ENCODE measurements around the gene CELF4. TPM values are rescaled to one million over a fixed set of nuclear protein-coding genes. Genes with fewer than 3 reads are reported as not detected.

The CELF4 gene
- total RNA-seq, 1 donor from 2014 or later, result 0.22 TPM

- TF ChIP-seq CTCF (IDR thresholded peaks at IDR 0.05), result no peak
- Mint-ChIP-seq H3K4me1 (ENCODE audit: low read depth) (peaks cover 10% of the 10 kb centered on the region), H3K27ac (ENCODE audit: unreplicated experiment) (no peak overlapping the region), H3K27me3 (ENCODE audit: low read depth) (peaks cover 4% of the 10 kb centered on the region), H3K9me3 (ENCODE audit: low read depth) (no peaks in the 10 kb centered on the region), H3K4me3 (ENCODE audit: unreplicated experiment) (no peak overlapping the region), H3K36me3 (ENCODE audit: low read depth) (no peaks in the 10 kb centered on the region)
- DNase-seq (ENCODE audit: low spot score), result no peak
Measured at GRCh38 chr18:37332628-37333420, 232.8 kb downstream of the CELF4 start.

DNA sequence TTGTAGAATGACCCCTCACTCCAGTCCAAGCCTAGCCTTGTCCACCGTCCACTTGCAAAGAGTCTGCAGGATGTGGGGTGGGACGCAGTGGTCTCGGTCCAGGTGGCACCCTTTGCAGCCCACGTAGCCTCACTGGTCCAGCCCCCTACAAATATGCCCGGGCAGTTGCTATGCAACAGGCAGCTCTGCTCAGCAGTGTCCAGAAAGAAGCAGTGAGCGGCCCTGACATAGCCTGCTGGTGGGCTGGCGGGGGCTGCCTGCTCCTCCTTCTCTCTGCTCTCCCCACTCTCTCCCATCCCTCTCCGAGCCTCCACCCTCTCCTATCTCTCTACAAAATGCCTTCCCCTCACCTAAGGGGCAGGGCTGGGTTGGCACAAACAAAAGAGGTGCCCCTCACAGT lies 233.4 kb downstream of the CELF4 start:
- H3K27me3 Mint-ChIP-seq (ENCODE audit: low read depth), result peaks cover 6% of the 10 kb centered on the region
- no peak overlapping the region for H3K27ac Mint-ChIP-seq (ENCODE audit: unreplicated experiment)
- H3K9me3 Mint-ChIP-seq (ENCODE audit: low read depth), result no peaks in the 10 kb centered on the region
- H3K4me1 Mint-ChIP-seq (ENCODE audit: low read depth), result peaks cover 10% of the 10 kb centered on the region
- no peak for DNase-seq (ENCODE audit: low spot score)
- no peak for TF ChIP-seq CTCF (IDR thresholded peaks at IDR 0.05)
- H3K4me3 Mint-ChIP-seq (ENCODE audit: unreplicated experiment), result no peak overlapping the region
- no peaks in the 10 kb centered on the region for H3K36me3 Mint-ChIP-seq (ENCODE audit: low read depth)

DNA sequence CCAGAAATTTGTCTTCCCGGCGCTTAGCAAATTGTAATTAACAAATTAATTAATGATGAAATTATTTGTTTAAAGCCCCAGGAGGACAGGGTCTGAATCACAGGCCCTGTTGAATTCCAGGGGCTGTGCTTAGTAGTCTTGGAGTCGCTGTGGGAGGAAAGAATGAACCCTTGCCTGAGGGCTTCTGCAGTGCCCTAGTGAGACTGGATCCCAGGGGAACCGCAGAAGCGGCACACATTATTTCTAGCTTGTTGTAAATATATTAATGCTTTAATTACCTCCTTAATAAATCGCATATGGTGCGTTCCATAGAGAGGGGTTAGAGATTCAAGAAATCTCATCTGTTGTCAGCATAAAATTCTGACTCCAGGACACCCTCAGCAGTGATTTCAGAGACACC lies 235.4 kb downstream of the CELF4 start:
- no peak for DNase-seq (ENCODE audit: low spot score)
- no peaks in the 10 kb centered on the region for H3K9me3 Mint-ChIP-seq (ENCODE audit: low read depth)
- H3K27me3 Mint-ChIP-seq (ENCODE audit: low read depth), result peaks cover 13% of the 10 kb centered on the region
- H3K36me3 Mint-ChIP-seq (ENCODE audit: low read depth), result no peaks in the 10 kb centered on the region
- H3K27ac Mint-ChIP-seq (ENCODE audit: unreplicated experiment), result no peak overlapping the region
- TF ChIP-seq CTCF (IDR thresholded peaks at IDR 0.05), result no peak
- H3K4me1 Mint-ChIP-seq (ENCODE audit: low read depth), result peaks cover 9% of the 10 kb centered on the region
- no peak overlapping the region for H3K4me3 Mint-ChIP-seq (ENCODE audit: unreplicated experiment)

- TF ChIP-seq CTCF (IDR thresholded peaks at IDR 0.05), result no peak
- Mint-ChIP-seq H3K9me3 (ENCODE audit: low read depth) (no peaks in the 10 kb centered on the region), H3K27me3 (ENCODE audit: low read depth) (peaks cover 15% of the 10 kb centered on the region)
Measured at GRCh38 chr18:37328946-37329719, 236.5 kb downstream of the CELF4 start.

GRCh38 chr18:37327063-37327577 lies 238.5 kb downstream of the CELF4 start:
- no peaks in the 10 kb centered on the region for H3K36me3 Mint-ChIP-seq (ENCODE audit: low read depth)
- H3K9me3 Mint-ChIP-seq (ENCODE audit: low read depth), result no peaks in the 10 kb centered on the region
- DNase-seq (ENCODE audit: low spot score), result no peak
- no peak for TF ChIP-seq CTCF (IDR thresholded peaks at IDR 0.05)
- peaks cover 7% of the 10 kb centered on the region for H3K4me1 Mint-ChIP-seq (ENCODE audit: low read depth)
- H3K4me3 Mint-ChIP-seq (ENCODE audit: unreplicated experiment), result no peak overlapping the region
- peaks cover 19% of the 10 kb centered on the region for H3K27me3 Mint-ChIP-seq (ENCODE audit: low read depth)
- H3K27ac Mint-ChIP-seq (ENCODE audit: unreplicated experiment), result no peak overlapping the region

More at GRCh38 chr18:37328946-37329719, 236.5 kb downstream of the CELF4 start:
- Mint-ChIP-seq H3K27ac (ENCODE audit: unreplicated experiment) (no peak overlapping the region), H3K4me1 (ENCODE audit: low read depth) (peaks cover 7% of the 10 kb centered on the region), H3K36me3 (ENCODE audit: low read depth) (no peaks in the 10 kb centered on the region), H3K4me3 (ENCODE audit: unreplicated experiment) (no peak overlapping the region)
- DNase-seq (ENCODE audit: low spot score), result no peak

Measured in chondrocyte (in vitro differentiated cells).